WERI-Rb-1 (cell line): ENCODE measurements around the gene ENTPD8.

ENCODE experiments used
- DNase-seq: peaks from one replicate; pipeline ENCODE4 v3.0.0-alpha.2; 2020
- H3K27ac ChIP-seq: fragments of 250-450 bp; sonication (Bioruptor Pico); 2 replicates; pipeline ENCODE4 v1.5.1; 2020; ENCODE audit warnings: mild to moderate bottlenecking, moderate library complexity
- H3K27me3 ChIP-seq: fragments of 250-450 bp; sonication (Bioruptor Pico); 2 replicates; pipeline ENCODE4 v1.5.1; 2021; ENCODE audit warnings: mild to moderate bottlenecking, low read depth, moderate library complexity; ENCODE audit not compliant: insufficient read depth, severe bottlenecking
- H3K36me3 ChIP-seq: fragments of 250-450 bp; sonication (Bioruptor Pico); 2 replicates; pipeline ENCODE4 v1.5.1; 2020; ENCODE audit warnings: mild to moderate bottlenecking, moderate library complexity
- H3K4me3 ChIP-seq: 2 replicates; pipeline ENCODE4 v1.5.1; 2011; ENCODE audit warnings: low read depth, mild to moderate bottlenecking, control low read depth, low read length
- H3K9me3 ChIP-seq: fragments of 250-450 bp; sonication (Bioruptor Pico); 2 replicates; pipeline ENCODE4 v1.5.1; 2021; ENCODE audit warnings: mild to moderate bottlenecking, moderate library complexity; ENCODE audit not compliant: severe bottlenecking
- TF ChIP-seq, protein P1 (sequence below): IDR thresholded peaks from 2 replicates; pipeline ENCODE4 v1.5.1; 2011; ENCODE audit warnings: low read depth, mild to moderate bottlenecking, control low read depth, inconsistent platforms, low read length

ENTPD8 gene, protein sequence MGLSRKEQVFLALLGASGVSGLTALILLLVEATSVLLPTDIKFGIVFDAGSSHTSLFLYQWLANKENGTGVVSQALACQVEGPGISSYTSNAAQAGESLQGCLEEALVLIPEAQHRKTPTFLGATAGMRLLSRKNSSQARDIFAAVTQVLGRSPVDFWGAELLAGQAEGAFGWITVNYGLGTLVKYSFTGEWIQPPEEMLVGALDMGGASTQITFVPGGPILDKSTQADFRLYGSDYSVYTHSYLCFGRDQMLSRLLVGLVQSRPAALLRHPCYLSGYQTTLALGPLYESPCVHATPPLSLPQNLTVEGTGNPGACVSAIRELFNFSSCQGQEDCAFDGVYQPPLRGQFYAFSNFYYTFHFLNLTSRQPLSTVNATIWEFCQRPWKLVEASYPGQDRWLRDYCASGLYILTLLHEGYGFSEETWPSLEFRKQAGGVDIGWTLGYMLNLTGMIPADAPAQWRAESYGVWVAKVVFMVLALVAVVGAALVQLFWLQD

GRCh38 chr9:137441289-137441934, at the start of gene ENTPD8:
Gene ENTPD8 (minus strand): TSS chr9:137441357. CDS start chr9:137438285, 3,072 bp downstream.
- no peaks in the 10 kb centered on the region for H3K27me3 ChIP-seq
- no peaks in the 10 kb centered on the region for H3K36me3 ChIP-seq
- TF ChIP-seq, protein P1, sequence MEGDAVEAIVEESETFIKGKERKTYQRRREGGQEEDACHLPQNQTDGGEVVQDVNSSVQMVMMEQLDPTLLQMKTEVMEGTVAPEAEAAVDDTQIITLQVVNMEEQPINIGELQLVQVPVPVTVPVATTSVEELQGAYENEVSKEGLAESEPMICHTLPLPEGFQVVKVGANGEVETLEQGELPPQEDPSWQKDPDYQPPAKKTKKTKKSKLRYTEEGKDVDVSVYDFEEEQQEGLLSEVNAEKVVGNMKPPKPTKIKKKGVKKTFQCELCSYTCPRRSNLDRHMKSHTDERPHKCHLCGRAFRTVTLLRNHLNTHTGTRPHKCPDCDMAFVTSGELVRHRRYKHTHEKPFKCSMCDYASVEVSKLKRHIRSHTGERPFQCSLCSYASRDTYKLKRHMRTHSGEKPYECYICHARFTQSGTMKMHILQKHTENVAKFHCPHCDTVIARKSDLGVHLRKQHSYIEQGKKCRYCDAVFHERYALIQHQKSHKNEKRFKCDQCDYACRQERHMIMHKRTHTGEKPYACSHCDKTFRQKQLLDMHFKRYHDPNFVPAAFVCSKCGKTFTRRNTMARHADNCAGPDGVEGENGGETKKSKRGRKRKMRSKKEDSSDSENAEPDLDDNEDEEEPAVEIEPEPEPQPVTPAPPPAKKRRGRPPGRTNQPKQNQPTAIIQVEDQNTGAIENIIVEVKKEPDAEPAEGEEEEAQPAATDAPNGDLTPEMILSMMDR, result no peak
- peak within 1 kb of the TSS; percentile 43 for H3K4me3 ChIP-seq
- no peaks in the 10 kb centered on the region for H3K9me3 ChIP-seq
- peak within 1 kb of the TSS; percentile 54 for H3K27ac ChIP-seq
- DNase-seq, result peak; percentile 95

GRCh38 chr9:137490532-137491186, 49.5 kb upstream of the ENTPD8 start:
- H3K27ac ChIP-seq, result no peak overlapping the region

DNA sequence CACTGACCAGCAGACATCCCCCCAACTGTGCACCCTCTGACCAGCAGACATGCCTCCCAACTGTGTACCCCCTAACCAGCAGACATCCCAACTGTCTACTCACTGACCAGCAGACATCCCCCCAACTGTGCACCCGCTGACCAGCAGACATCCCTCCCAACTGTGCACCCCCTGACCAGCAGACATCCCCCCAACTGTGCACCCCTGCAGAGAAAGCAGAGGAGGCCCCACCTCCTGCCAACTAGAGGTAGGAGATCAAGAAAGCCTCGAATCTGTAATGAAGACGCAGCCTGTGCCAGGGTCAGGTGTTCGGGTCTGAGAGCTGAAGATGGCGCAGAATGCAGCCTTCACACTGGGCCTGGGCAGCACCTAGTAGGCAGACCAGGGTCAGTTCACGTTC, 47.7 kb upstream of the ENTPD8 start:
- Histone ChIP-seq H3K27ac (no peak overlapping the region), H3K9me3 (no peaks in the 10 kb centered on the region), H3K36me3 (no peaks in the 10 kb centered on the region), H3K27me3 (no peaks in the 10 kb centered on the region), H3K4me3 (no peak overlapping the region)
- TF ChIP-seq, protein P1, result no peak
- DNase-seq, result no peak

More at GRCh38 chr9:137490532-137491186, 49.5 kb upstream of the ENTPD8 start:
- Histone ChIP-seq H3K27me3 (no peaks in the 10 kb centered on the region), H3K4me3 (no peak overlapping the region), H3K36me3 (no peaks in the 10 kb centered on the region), H3K9me3 (no peaks in the 10 kb centered on the region)
- TF ChIP-seq, protein P1, result no peak
- DNase-seq, result no peak

DNA sequence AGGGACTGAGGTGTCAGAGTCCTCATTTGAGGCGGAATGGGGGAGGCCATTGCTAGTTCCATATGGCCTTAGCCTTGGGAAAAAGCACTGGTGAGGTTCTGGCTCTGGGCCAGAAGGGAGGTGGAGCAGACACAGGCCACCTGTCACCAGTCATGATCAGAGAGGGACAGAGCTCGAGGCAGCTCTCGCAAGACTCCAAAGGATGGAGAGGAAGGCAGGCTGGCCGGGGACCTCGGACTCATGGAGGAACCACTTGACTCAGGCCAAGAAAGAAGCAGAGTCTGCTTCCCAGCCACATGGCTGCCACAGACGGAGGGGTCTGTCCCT, 47.1 kb upstream of the ENTPD8 start:
- H3K9me3 ChIP-seq, result no peaks in the 10 kb centered on the region
- no peaks in the 10 kb centered on the region for H3K27me3 ChIP-seq
- peak; percentile 74 for DNase-seq
- TF ChIP-seq, protein P1, result no peak
- peak overlapping the region; percentile 38 for H3K27ac ChIP-seq
- no peak overlapping the region for H3K4me3 ChIP-seq
- no peaks in the 10 kb centered on the region for H3K36me3 ChIP-seq

- Histone ChIP-seq H3K9me3 (no peaks in the 10 kb centered on the region), H3K27ac (peak overlapping the region; percentile 38), H3K27me3 (no peaks in the 10 kb centered on the region), H3K36me3 (no peaks in the 10 kb centered on the region), H3K4me3 (no peak overlapping the region)
- no peak for DNase-seq
- TF ChIP-seq, protein P1, result no peak
Observed at GRCh38 chr9:137487454-137488326, 46.5 kb upstream of the ENTPD8 start.
